Skeletal muscle satellite cell (primary cell): ENCODE results near the gene EFHD1.
A peak's percentile ranks its signal among the peaks of the same experiment; 100 is the strongest.
"Not testable (repeated sequence)": the region's sequence is repeated elsewhere in the genome, so short reads cannot be mapped to it uniquely, and the experiment has no call there.

Source experiments
- H3K27me3 ChIP-seq: 2 replicates; pipeline ENCODE4 v1.7.0; 2013; ENCODE audit warnings: low read length; ENCODE audit not compliant: control insufficient read depth, insufficient read depth
- H3K36me3 ChIP-seq: 2 replicates; pipeline ENCODE4 v1.7.0; 2013; ENCODE audit warnings: mild to moderate bottlenecking, control low read depth, low read length; ENCODE audit not compliant: insufficient read depth
- H3K4me1 ChIP-seq: 2 replicates; pipeline ENCODE4 v1.7.0; 2013; ENCODE audit warnings: low read length; ENCODE audit not compliant: control insufficient read depth, insufficient read depth
- H3K4me2 ChIP-seq: 2 replicates; pipeline ENCODE4 v1.7.0; 2013; ENCODE audit warnings: mild to moderate bottlenecking, low read length
- H3K4me3 ChIP-seq: 2 replicates; pipeline ENCODE4 v1.7.0; 2013; ENCODE audit warnings: low read length
- H3K9ac ChIP-seq: 2 replicates; pipeline ENCODE4 v1.7.0; 2013; ENCODE audit warnings: mild to moderate bottlenecking, low read depth, low read length, moderate library complexity
- H3K9me3 ChIP-seq: replicated peaks from 2 replicates; pipeline ENCODE4 v1.7.0; 2013; ENCODE audit warnings: mild to moderate bottlenecking, control low read depth, low read length

EFHD1 gene

GRCh38 chr2:232700154-232700553 lies 66.8 kb downstream of the EFHD1 start:
- Histone ChIP-seq H3K9ac (no peak overlapping the region), H3K27me3 (no peaks in the 10 kb centered on the region)

GRCh38 chr2:232707076-232707475 lies 73.7 kb downstream of the EFHD1 start:
- no peaks in the 10 kb centered on the region for H3K27me3 ChIP-seq
- no peaks in the 10 kb centered on the region for H3K4me1 ChIP-seq
- H3K4me3 ChIP-seq, result no peak overlapping the region
- no peak overlapping the region for H3K4me2 ChIP-seq
- no peak overlapping the region for H3K9ac ChIP-seq
- H3K9me3 ChIP-seq, result no peaks in the 10 kb centered on the region
- H3K36me3 ChIP-seq, result peaks cover 26% of the 10 kb centered on the region

More at GRCh38 chr2:232700154-232700553, 66.8 kb downstream of the EFHD1 start:
- Histone ChIP-seq H3K4me1 (peaks cover 19% of the 10 kb centered on the region), H3K4me3 (no peak overlapping the region), H3K9me3 (no peaks in the 10 kb centered on the region), H3K4me2 (peak overlapping the region; percentile 84), H3K36me3 (peaks cover 8% of the 10 kb centered on the region)

GRCh38 chr2:232713505-232713904 lies 80.1 kb downstream of the EFHD1 start:
- H3K27me3 ChIP-seq, result no peaks in the 10 kb centered on the region
- no peak overlapping the region for H3K4me3 ChIP-seq
- H3K36me3 ChIP-seq, result peaks cover 12% of the 10 kb centered on the region
- no peak overlapping the region for H3K9ac ChIP-seq
- H3K9me3 ChIP-seq, result no peaks in the 10 kb centered on the region
- no peak overlapping the region for H3K4me2 ChIP-seq
- peaks cover 9% of the 10 kb centered on the region for H3K4me1 ChIP-seq

- Histone ChIP-seq H3K27me3 (no peaks in the 10 kb centered on the region), H3K9me3 (no peaks in the 10 kb centered on the region), H3K9ac (no peak overlapping the region), H3K4me3 (no peak overlapping the region), H3K4me1 (peaks cover 9% of the 10 kb centered on the region), H3K4me2 (no peak overlapping the region), H3K36me3 (peaks cover 16% of the 10 kb centered on the region)
These were observed 81.6 kb downstream of the EFHD1 start for GRCh38 chr2:232714969-232715368.

- H3K4me2 ChIP-seq, H3K4me3 ChIP-seq, H3K27me3 ChIP-seq, H3K9me3 ChIP-seq, H3K4me1 ChIP-seq, H3K9ac ChIP-seq: not testable (repeated sequence)
- H3K36me3 ChIP-seq, result peaks cover 26% of the 10 kb centered on the region
These were observed 86.7 kb downstream of the EFHD1 start for GRCh38 chr2:232720056-232720455.

GRCh38 chr2:232721261-232721660 lies 87.9 kb downstream of the EFHD1 start:
- H3K4me3 ChIP-seq, result no peak overlapping the region

GRCh38 chr2:232721882-232722281 lies 88.5 kb downstream of the EFHD1 start:
- Histone ChIP-seq H3K9ac (no peak overlapping the region), H3K27me3 (no peaks in the 10 kb centered on the region), H3K36me3 (peaks cover 31% of the 10 kb centered on the region), H3K9me3 (no peaks in the 10 kb centered on the region), H3K4me1 (no peaks in the 10 kb centered on the region), H3K4me2 (no peak overlapping the region), H3K4me3 (no peak overlapping the region)

More at GRCh38 chr2:232721261-232721660, 87.9 kb downstream of the EFHD1 start:
- H3K9ac ChIP-seq, result no peak overlapping the region
- H3K4me2 ChIP-seq, result no peak overlapping the region
- no peaks in the 10 kb centered on the region for H3K4me1 ChIP-seq
- no peaks in the 10 kb centered on the region for H3K9me3 ChIP-seq
- H3K36me3 ChIP-seq, result peaks cover 32% of the 10 kb centered on the region
- H3K27me3 ChIP-seq, result no peaks in the 10 kb centered on the region

- no peaks in the 10 kb centered on the region for H3K27me3 ChIP-seq
- H3K4me1 ChIP-seq, result no peaks in the 10 kb centered on the region
- no peak overlapping the region for H3K4me2 ChIP-seq
- peaks cover 26% of the 10 kb centered on the region for H3K36me3 ChIP-seq
- no peak overlapping the region for H3K9ac ChIP-seq
- no peaks in the 10 kb centered on the region for H3K9me3 ChIP-seq
- H3K4me3 ChIP-seq, result no peak overlapping the region
These were observed 89.6 kb downstream of the EFHD1 start for GRCh38 chr2:232723027-232723426.

GRCh38 chr2:232728785-232729184 lies 95.4 kb downstream of the EFHD1 start:
- no peaks in the 10 kb centered on the region for H3K27me3 ChIP-seq
- peaks cover 8% of the 10 kb centered on the region for H3K4me1 ChIP-seq
- H3K4me2 ChIP-seq, result no peak overlapping the region
- H3K4me3 ChIP-seq, result no peak overlapping the region
- H3K36me3 ChIP-seq, result peaks cover 27% of the 10 kb centered on the region
- no peaks in the 10 kb centered on the region for H3K9me3 ChIP-seq
- H3K9ac ChIP-seq, result no peak overlapping the region

GRCh38 chr2:232731470-232731869 lies 98.1 kb downstream of the EFHD1 start:
- Histone ChIP-seq H3K9ac (no peak overlapping the region), H3K4me2 (no peak overlapping the region), H3K27me3 (no peaks in the 10 kb centered on the region), H3K4me3 (no peak overlapping the region), H3K36me3 (peaks cover 32% of the 10 kb centered on the region), H3K9me3 (no peaks in the 10 kb centered on the region), H3K4me1 (peaks cover 8% of the 10 kb centered on the region)
